CD4-positive, CD25-positive, alpha-beta regulatory T cell (primary cell): ENCODE measurements around the gene FANCL. TPM values are rescaled to one million over a fixed set of nuclear protein-coding genes. Genes with fewer than 3 reads are reported as not detected.

Experiments used
- ATAC-seq, 2 donors: fragments of 150-1000 bp; cut with Tn5 transposase; one replicate each; pipeline ENCODE4 v1.10.0; 2021; ENCODE audit warnings: low read depth in 2 of 2, moderate number of reproducible peaks in 2 of 2, moderate library complexity in 1 of 2
- DNase-seq, 3 donors: peaks; one replicate each; pipeline versions ENCODE4 v3.0.0 to v3.0.0-alpha.2; 2012 to 2022; ENCODE audit warnings: mixed read lengths in 1 of 3
- H3K27ac ChIP-seq: one replicate; pipeline ENCODE4 v1.7.0; 2013; ENCODE audit warnings: mild to moderate bottlenecking, low read length; ENCODE audit not compliant: insufficient read depth, poor library complexity, severe bottlenecking
- H3K27me3 ChIP-seq: one replicate; pipeline ENCODE4 v1.7.0; 2013; ENCODE audit warnings: low read length; ENCODE audit not compliant: control insufficient read depth, insufficient read depth
- H3K36me3 ChIP-seq: one replicate; pipeline ENCODE4 v1.7.0; 2013; ENCODE audit warnings: mild to moderate bottlenecking, low read length, moderate library complexity; ENCODE audit not compliant: control insufficient read depth, insufficient read depth
- H3K4me1 ChIP-seq: 2 replicates; pipeline ENCODE4 v1.7.0; 2013; ENCODE audit warnings: mild to moderate bottlenecking, low read length; ENCODE audit not compliant: insufficient read depth, control insufficient read depth, poor library complexity, severe bottlenecking
- H3K4me3 ChIP-seq: one replicate; pipeline ENCODE4 v1.7.0; 2013; ENCODE audit warnings: low read depth, mild to moderate bottlenecking, low read length, moderate library complexity
- H3K9me3 ChIP-seq, 2 experiments: 1 replicate in 1 of 2; 2 replicates in 1 of 2; pipeline ENCODE4 v1.7.0; 2013; ENCODE audit warnings: low read length in 2 of 2, mild to moderate bottlenecking in 1 of 2, moderate library complexity in 1 of 2; ENCODE audit not compliant: control insufficient read depth in 2 of 2
- H3K27ac Mint-ChIP-seq, 3 donors: one replicate each; pipeline ENCODE4 v1.8.0; 2020 to 2022; ENCODE audit warnings: mild to moderate bottlenecking in 3 of 3, mixed read lengths in 3 of 3, moderate library complexity in 2 of 3
- H3K27me3 Mint-ChIP-seq: one replicate; pipeline ENCODE4 v1.8.0; 2022; ENCODE audit warnings: mild to moderate bottlenecking, mixed read lengths
- H3K36me3 Mint-ChIP-seq: one replicate; pipeline ENCODE4 v1.8.0; 2020; ENCODE audit warnings: mixed read lengths
- H3K4me1 Mint-ChIP-seq, 4 donors: one replicate each; pipeline ENCODE4 v1.8.0; 2020 to 2022; ENCODE audit warnings: mixed read lengths in 4 of 4, mild to moderate bottlenecking in 1 of 4
- H3K4me3 Mint-ChIP-seq, 4 donors: one replicate each; pipeline ENCODE4 v1.8.0; 2020 to 2022; ENCODE audit warnings: mild to moderate bottlenecking in 4 of 4, mixed read lengths in 4 of 4, moderate library complexity in 3 of 4
- H3K9me3 Mint-ChIP-seq, 7 donors: one replicate each; pipeline ENCODE4 v1.8.0; 2020 to 2022; ENCODE audit warnings: mixed read lengths in 7 of 7, mild to moderate bottlenecking in 3 of 7, moderate library complexity in 2 of 7
- polyA plus RNA-seq, 4 donors: library from polyadenylated mRNA; unstranded; fragments of 300-500 nt; fragmentation: Illumina TruSeq; gene quantifications; one replicate each; pipeline ENCODE4 v1.2.3, GENCODE V29; 2021
- total RNA-seq: library from RNA; stranded (reverse); gene quantifications from one replicate; pipeline ENCODE4 v1.2.3, GENCODE V29; 2022

FANCL gene
- total and polyA plus RNA-seq, 5 donors from 2014 or later, result 3.9 to 12.5 (median 5.6) TPM

DNA sequence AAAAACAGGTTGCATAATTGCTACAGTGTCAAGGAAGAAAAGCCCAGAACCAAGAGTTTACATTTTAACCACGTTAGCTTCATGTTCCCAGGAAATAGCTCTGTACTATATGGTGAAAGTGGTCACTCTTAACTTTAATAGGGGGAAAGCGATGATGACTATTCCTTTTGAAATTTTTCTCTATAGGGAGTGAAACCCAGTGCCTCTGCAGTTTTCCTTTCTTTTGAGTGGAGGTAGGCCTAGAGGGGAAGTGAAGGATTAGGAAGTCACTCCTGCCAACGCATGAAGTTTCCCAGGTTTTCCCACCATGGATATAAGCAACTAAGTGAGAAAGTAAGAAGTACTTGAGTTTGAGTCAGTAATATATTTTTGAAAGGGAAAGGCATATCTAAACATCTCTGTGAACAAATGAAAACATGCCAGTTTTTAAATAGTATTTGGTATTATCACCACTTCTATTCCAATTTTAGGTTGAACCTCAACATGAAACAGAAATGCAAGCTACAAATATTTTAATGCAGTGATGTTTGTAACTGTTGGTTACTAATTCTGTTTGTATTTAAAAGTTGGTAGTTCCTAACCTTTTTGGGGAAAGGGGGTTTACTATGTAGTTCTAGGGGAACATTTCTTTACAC is 102.6 kb downstream of the FANCL start:
- no peaks in the 10 kb centered on the region for H3K9me3 ChIP-seq
- H3K4me1 Mint-ChIP-seq, result no peaks in the 10 kb centered on the region
- H3K36me3 ChIP-seq, result peaks cover 11% of the 10 kb centered on the region
- DNase-seq, result no peak
- no peaks in the 10 kb centered on the region for H3K4me1 ChIP-seq
- no peak for ATAC-seq
- no peaks in the 10 kb centered on the region for H3K27me3 ChIP-seq
- no peak overlapping the region for H3K27ac ChIP-seq
- H3K36me3 Mint-ChIP-seq, result peaks cover 24% of the 10 kb centered on the region
- H3K9me3 Mint-ChIP-seq, result no peaks in the 10 kb centered on the region
- H3K4me3 Mint-ChIP-seq, result no peak overlapping the region
- no peak overlapping the region for H3K4me3 ChIP-seq
- H3K27ac Mint-ChIP-seq, result peak overlapping the region in 1 of 3 donors; percentile 25
- H3K27me3 Mint-ChIP-seq, result no peaks in the 10 kb centered on the region

DNA sequence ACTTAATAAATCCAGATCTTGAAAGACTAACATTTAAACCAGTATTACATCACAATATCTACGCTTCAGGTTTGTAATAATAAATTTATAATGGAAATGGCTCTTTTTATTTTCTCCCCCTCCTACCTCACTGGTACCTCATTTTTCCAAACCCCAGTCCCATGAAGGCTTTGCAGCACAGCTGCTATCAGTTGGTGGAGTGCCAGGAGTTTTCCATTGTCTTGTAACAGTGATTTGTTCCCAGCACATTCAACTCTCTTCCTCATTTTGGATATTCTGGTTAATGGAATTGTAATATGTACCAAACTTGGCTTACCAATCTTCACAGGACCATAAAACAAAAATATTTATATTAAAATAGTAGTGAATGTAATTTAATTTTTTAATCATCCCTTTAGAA is 103.3 kb downstream of the FANCL start:
- Mint-ChIP-seq H3K9me3 (no peaks in the 10 kb centered on the region), H3K36me3 (peaks cover 24% of the 10 kb centered on the region)
- no peak for DNase-seq

DNA sequence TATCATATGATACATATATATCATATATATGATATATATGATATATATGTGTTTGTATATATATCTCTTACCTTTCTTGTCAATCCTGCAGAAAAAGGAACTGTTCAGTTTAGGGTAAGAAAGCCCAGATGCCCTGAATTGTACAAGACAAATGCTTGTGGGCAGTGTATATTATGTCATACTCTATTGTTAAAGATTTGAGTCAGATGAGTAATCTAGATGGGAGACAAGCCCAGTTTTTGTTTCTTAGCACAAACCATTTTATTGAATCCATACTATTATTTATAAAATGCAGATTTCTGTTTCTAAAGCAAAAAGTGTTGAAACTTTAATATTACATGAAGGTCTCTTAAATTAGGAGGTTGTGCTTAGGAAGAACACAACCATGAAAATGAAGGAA is 103.9 kb downstream of the FANCL start:
- Histone ChIP-seq H3K36me3 (peaks cover 11% of the 10 kb centered on the region), H3K4me3 (no peak overlapping the region), H3K9me3 (no peaks in the 10 kb centered on the region), H3K27me3 (no peaks in the 10 kb centered on the region), H3K4me1 (no peaks in the 10 kb centered on the region), H3K27ac (no peak overlapping the region)
- Mint-ChIP-seq H3K27me3 (no peaks in the 10 kb centered on the region), H3K4me3 (no peak overlapping the region), H3K9me3 (no peaks in the 10 kb centered on the region), H3K27ac (no peak overlapping the region), H3K36me3 (peaks cover 29% of the 10 kb centered on the region), H3K4me1 (no peaks in the 10 kb centered on the region)
- DNase-seq (no peak), ATAC-seq (no peak)

More for the DNA sequence above, 103.3 kb downstream of the FANCL start:
- Histone ChIP-seq H3K27me3 (no peaks in the 10 kb centered on the region), H3K4me1 (no peaks in the 10 kb centered on the region), H3K27ac (no peak overlapping the region), H3K4me3 (no peak overlapping the region), H3K36me3 (peaks cover 11% of the 10 kb centered on the region), H3K9me3 (no peaks in the 10 kb centered on the region)
- no peak overlapping the region for H3K4me3 Mint-ChIP-seq
- no peaks in the 10 kb centered on the region for H3K27me3 Mint-ChIP-seq
- H3K27ac Mint-ChIP-seq, result no peak overlapping the region
- ATAC-seq, result no peak
- H3K4me1 Mint-ChIP-seq, result no peaks in the 10 kb centered on the region

DNA sequence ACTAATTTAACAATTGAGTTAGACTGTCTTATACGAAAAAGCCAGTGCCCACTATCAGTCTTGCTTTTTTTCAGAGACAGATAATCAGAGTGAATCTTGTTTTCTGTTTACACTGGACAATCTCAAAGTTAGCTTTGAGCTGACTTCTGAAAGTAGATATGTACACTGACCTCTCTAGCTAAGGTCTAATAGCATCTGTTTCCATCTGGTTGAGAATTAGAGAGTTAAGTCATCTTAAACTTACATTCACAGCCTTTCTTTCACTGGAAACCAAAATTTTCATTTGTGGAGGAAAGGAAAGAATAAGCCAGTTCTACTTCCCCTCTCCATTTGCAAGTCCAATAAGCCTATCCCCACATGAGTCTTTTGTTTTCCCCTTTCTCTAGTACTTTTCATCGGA is 105.3 kb downstream of the FANCL start:
- no peak overlapping the region for H3K27ac Mint-ChIP-seq
- H3K36me3 Mint-ChIP-seq, result peaks cover 34% of the 10 kb centered on the region

DNA sequence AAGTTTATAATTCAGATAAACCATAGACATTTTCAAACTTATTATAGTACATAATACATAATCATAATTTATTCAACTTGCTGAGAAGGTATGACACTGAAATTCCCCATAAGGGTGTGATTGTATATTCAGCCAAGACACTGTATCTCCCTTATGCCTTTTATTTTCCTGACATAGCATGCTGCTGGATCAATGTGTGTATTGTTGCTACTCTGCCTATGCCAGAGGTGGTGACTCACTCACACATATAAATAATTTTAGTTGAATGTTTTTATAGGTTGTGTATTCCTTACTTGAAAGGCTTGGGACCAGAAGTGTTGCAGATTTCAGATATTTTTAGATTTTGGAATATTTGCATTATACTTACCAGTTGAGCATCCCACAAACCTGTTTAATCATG is 107.7 kb downstream of the FANCL start:
- no peaks in the 10 kb centered on the region for H3K9me3 ChIP-seq
- H3K36me3 ChIP-seq, result peaks cover 8% of the 10 kb centered on the region
- H3K27me3 Mint-ChIP-seq, result no peaks in the 10 kb centered on the region
- no peaks in the 10 kb centered on the region for H3K4me1 ChIP-seq
- H3K27me3 ChIP-seq, result no peaks in the 10 kb centered on the region
- no peaks in the 10 kb centered on the region for H3K9me3 Mint-ChIP-seq
- ATAC-seq, result no peak
- no peaks in the 10 kb centered on the region for H3K4me1 Mint-ChIP-seq
- H3K36me3 Mint-ChIP-seq, result peaks cover 24% of the 10 kb centered on the region
- H3K4me3 ChIP-seq, result no peak overlapping the region
- H3K27ac Mint-ChIP-seq, result no peak overlapping the region
- H3K27ac ChIP-seq, result no peak overlapping the region
- DNase-seq, result no peak
- H3K4me3 Mint-ChIP-seq, result no peak overlapping the region

More for the DNA sequence above, 105.3 kb downstream of the FANCL start:
- Histone ChIP-seq H3K4me3 (no peak overlapping the region), H3K27ac (no peak overlapping the region), H3K9me3 (no peaks in the 10 kb centered on the region), H3K27me3 (no peaks in the 10 kb centered on the region), H3K36me3 (peaks cover 13% of the 10 kb centered on the region), H3K4me1 (no peaks in the 10 kb centered on the region)
- no peaks in the 10 kb centered on the region for H3K27me3 Mint-ChIP-seq
- no peak for DNase-seq
- ATAC-seq, result no peak
- H3K4me1 Mint-ChIP-seq, result no peaks in the 10 kb centered on the region
- H3K9me3 Mint-ChIP-seq, result no peaks in the 10 kb centered on the region
- no peak overlapping the region for H3K4me3 Mint-ChIP-seq

DNA sequence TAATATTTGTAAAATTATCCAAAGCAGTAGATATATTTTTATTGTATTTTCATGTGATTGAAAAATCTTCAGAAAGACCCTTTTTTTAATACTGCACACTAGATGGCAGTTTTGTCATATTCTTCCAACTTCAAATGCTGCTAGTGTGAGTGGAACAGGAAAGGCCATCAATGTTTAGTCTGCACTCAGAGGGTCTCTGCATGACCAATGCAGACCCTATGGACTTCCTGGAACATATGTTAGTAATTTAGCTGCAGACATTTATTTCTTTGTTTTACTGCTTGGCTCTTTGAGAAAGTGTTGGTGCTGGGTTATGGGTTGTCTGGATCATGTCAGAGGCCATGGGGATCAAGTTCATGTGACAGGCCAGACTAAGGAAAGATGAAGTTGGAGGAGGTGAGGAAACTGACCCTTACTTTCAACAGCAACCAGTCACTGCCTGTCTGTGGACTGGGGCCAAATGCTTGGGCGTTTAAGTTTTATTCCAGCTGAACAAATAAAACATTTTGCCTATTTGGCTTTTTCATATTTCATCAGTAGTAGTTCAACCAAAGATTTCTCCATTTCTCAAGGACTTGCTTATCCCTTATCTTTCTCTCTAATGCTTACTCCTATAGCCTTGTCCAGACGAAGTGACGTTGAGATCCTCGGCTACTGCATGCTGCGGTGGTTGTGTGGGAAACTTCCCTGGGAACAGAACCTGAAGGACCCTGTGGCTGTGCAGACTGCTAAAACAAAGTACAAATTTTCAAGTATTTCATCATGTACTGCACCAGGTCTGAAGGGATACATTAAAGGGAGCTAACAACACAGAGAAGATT is 109.7 kb downstream of the FANCL start:
- peaks cover 8% of the 10 kb centered on the region for H3K36me3 ChIP-seq
- ATAC-seq (no peak), DNase-seq (no peak)
- Mint-ChIP-seq H3K36me3 (peaks cover 24% of the 10 kb centered on the region), H3K4me3 (no peak overlapping the region), H3K27ac (peak overlapping the region in 1 of 3 donors; percentile 66), H3K9me3 (no peaks in the 10 kb centered on the region), H3K27me3 (no peaks in the 10 kb centered on the region), H3K4me1 (no peaks in the 10 kb centered on the region)
- H3K27me3 ChIP-seq, result no peaks in the 10 kb centered on the region
- no peaks in the 10 kb centered on the region for H3K9me3 ChIP-seq
- H3K27ac ChIP-seq, result no peak overlapping the region
- H3K4me1 ChIP-seq, result no peaks in the 10 kb centered on the region
- H3K4me3 ChIP-seq, result no peak overlapping the region

DNA sequence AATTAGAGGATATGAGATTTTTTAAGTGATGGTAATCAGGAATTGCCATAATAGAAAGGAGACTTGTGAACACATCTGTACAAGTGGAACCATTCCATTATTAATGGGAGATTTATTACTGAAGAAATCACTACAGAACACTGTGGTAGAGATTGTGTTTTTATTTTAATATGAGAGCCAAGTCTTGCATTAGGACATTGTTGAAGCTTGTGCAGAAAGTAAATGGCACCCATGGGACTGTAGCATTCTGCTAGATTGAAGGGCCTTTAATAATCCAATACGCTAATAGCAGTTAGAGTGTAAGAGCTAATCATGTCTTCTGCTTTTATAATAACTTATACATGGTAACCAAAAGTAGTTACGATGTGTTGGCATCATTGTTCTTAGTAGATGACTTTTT is 110.9 kb downstream of the FANCL start:
- Mint-ChIP-seq H3K9me3 (no peaks in the 10 kb centered on the region), H3K4me3 (no peak overlapping the region), H3K27me3 (no peaks in the 10 kb centered on the region), H3K36me3 (peaks cover 24% of the 10 kb centered on the region), H3K4me1 (no peaks in the 10 kb centered on the region), H3K27ac (no peak overlapping the region)
- Histone ChIP-seq H3K4me3 (no peak overlapping the region), H3K4me1 (no peaks in the 10 kb centered on the region), H3K27me3 (no peaks in the 10 kb centered on the region), H3K27ac (no peak overlapping the region), H3K36me3 (peaks cover 8% of the 10 kb centered on the region), H3K9me3 (no peaks in the 10 kb centered on the region)
- ATAC-seq (no peak), DNase-seq (no peak)

- Histone ChIP-seq H3K27me3 (no peaks in the 10 kb centered on the region), H3K27ac (no peak overlapping the region), H3K4me1 (no peaks in the 10 kb centered on the region), H3K36me3 (peaks cover 20% of the 10 kb centered on the region), H3K4me3 (no peak overlapping the region), H3K9me3 (no peaks in the 10 kb centered on the region)
- Mint-ChIP-seq H3K4me3 (no peak overlapping the region), H3K9me3 (no peaks in the 10 kb centered on the region), H3K27me3 (no peaks in the 10 kb centered on the region), H3K36me3 (peaks cover 23% of the 10 kb centered on the region), H3K27ac (no peak overlapping the region), H3K4me1 (peaks cover 0 to 6% (median 0%) of the 10 kb centered on the region in 4 donors)
- no peak for ATAC-seq
- DNase-seq, result no peak
These were observed 114.0 kb downstream of the FANCL start for GRCh38 chr2:58127111-58127510.
